CD4-positive, alpha-beta T cell treated with Interleukin-15 for 1 hour (primary cell): Measurements from ENCODE around the gene SAA4.
A peak's percentile ranks its signal among the peaks of the same experiment; 100 is the strongest.
"Not testable (repeated sequence)": the region's sequence is repeated elsewhere in the genome, so short reads cannot be mapped to it uniquely, and the experiment has no call there.

Source experiments
- DNase-seq: peaks from one replicate; pipeline ENCODE4 v3.0.0-alpha.2; 2020

Gene SAA4

DNA sequence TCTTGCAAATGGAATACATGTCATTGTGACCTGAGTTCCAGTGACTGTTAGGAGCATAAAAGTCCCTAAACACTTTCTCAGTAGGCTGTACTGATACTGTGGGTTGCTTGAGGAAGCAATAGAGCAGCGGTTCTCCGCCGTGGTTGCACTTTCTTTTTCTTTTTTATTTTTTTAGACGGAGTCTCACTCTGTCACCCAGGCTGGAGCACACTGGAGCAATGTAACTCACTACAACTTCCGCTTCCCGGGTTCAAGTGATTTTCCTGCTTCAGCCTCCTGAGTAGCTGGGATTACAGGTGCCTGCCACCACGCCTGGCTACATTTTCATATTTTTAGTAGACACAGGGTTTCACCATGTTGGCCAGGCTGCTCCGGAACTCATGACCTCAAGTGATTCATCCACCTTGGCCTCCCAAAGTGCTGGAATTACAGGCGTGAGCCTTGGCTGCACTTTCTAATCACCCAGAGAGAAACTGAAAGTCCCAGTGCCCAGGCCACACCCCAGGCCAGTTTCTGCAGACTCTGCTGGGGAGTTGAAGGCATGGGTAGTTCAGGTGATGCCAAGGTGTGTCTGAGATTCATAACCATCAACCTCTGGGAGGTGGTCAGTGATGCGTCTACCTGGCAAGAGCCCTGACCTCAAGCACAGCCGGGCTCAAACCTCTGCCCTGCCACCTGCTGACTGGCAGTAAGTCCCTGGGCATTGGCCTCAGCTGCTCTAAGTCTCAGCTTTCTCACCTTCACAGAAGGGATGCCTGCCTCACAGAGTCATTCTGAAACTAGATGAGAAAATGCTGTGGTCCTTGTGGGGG lies 10.0 kb upstream of the SAA4 start:
- DNase-seq = not testable (repeated sequence)

DNA sequence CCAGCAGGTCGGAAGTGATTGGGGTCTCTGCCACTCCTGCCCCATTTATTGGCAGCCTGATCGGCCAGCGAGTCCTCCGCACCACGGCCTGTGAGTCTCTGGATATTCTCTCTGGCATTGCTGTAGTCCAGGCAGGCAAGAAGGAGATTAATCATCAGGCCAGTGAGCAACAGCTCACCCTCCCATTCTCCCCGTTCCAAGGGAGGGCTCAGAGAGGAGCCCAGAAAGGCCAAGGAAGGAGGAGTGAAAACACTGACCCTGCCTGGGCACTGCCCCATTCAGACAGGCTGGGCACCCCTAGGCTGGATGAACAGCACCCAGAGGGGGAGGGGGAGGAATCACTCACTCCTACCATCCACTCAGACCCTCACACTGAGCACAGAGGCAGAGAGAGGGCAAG lies 8.8 kb upstream of the SAA4 start:
- DNase-seq = no peak

DNA sequence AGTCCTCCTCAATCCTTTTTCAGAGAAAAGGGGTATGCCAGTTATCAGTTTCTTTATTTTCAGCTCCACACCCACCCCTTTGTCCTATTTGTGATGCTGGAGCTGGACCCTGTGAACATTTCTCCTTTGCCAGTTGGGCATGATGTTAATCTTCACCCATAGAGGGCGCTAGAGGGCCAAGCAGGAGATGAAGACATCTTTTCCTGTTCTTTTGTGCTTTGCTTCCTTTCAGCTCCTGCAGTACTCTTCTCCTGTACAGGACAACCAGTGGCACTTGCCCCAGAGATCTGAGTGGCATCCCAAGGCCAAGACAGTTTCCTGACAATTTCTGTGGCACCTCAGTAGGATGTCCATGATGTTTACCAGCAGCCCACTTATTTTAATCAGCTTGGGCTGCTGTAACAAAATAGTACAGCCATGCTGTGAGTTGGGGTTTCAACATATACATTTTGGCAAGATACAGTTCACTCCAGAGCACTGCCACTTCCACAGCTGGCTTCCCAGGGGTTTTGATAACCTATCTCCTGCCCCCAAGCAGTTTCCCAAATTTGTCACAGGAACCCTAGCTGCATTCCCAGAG lies 7.3 kb upstream of the SAA4 start:
- DNase-seq = peak; percentile 57

DNA sequence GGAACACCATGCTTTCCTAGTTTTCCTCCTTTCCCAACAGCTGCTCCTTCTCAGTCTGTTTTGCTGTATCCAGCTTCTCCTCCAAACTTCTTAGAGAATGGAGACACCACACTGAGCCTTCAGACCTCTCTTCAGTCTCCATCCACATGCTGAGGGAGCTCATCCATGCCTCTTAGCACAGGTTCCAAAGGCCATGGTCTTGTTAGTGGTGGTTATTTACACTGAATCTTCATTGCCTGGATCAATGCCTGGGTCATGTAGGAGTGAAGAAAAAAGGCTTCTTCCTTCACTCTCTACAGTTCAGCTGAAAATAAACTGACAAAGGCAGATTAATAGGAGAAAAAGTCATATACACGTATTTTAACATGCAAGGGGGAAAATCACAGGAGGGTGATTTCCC lies 3.1 kb upstream of the SAA4 start:
- no peak for DNase-seq

DNA sequence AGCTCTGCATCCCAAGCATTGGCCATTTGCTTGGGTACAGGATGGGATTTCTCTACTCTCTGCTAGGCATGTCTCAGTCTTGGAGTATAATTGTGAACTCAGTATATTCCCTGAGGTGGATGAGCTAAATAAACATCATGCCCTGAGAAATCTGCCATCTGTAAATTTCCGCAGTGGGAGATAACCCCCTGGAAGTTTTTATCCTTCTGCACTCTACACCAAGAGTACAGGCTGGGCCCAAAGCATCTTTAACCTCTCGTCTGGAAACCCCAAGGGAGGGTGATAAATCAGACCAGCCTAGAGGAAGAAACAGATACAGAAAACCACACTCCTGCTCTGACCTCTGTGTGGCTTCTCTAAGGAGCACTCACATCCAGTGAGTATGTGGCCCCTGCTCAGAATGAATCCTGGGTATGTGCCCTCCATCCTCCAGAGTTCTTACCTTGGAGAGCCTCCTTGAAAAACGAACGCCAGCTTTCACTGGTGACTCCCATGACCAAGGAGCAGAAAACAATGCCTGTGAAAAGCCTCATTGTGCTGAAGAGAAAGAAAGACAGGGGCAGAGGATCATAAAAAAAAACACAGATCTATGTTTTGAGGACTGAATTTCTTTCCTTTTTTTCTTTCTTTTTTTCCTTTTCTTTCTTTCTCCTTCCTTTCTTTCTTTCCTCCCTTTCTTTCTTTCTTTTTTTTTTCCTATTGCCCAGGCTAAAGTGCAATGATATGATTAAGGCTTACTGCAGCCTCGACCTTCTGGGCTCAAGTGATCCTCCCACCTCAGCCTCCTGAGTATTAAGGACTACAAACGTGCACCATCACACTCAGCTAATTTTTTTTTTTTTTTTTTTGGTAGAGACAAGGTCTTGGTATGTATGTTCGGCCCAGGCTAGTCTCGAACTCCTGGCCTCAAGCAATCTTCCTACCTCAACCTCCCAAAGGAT lies 938 bp downstream of the SAA4 start:
- no peak for DNase-seq

DNA sequence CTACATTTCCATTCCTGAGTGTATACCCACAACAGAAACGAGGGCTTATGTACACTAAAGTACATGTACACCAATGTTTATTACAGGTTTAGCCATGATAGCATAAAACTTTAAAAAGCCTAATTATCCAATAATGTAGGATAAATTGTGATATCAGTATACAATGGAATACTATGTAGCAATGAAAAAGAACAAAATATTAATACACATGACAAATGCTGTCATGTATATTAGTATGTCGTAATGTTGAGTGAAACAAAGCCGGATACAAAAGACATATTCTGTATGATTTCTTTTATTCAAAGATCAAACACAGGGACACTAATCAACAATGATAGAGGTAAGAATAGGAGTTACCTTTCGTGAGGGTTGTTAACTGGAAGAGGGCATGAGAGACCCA lies 2.7 kb downstream of the SAA4 start:
- no peak for DNase-seq

DNA sequence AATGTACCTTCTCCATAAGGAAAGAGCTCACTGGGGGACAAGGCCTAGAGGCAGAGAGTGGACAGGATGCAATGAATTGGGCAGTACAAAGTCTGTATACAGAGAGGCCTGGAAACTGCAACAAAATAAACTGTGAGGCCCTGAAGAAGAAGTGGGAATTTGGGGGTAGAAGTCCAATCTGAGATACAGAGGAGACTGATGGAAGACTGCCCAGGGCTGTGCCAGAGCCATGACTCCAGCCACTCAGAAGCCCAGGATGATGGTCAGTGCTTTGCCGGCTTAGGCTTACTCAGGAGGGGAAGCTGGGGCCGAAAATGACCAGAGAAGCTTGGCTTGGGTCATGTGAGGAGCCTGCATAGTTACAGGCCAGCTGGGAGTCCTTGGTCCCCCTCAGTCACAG lies 5.7 kb downstream of the SAA4 start:
- no peak for DNase-seq

DNA sequence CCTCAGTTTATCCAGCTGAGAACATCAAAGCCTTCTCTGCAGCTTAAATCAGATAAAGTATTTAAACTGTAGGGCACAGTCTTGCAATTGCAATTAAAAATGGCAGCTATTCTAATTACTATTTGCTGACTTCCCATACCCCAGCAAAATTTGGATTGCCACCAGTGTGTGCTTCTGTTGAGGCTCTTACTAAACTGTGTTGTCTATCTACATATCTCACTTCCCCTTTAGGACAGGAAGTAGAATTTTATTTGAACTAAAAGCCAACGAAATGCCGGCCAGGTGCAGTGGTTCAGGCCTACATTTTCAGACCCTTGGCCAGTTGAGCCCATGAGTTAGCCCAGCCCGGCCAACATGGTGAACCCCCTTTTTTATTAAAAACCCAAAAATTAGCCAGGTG lies 7.1 kb downstream of the SAA4 start:
- no peak for DNase-seq

DNA sequence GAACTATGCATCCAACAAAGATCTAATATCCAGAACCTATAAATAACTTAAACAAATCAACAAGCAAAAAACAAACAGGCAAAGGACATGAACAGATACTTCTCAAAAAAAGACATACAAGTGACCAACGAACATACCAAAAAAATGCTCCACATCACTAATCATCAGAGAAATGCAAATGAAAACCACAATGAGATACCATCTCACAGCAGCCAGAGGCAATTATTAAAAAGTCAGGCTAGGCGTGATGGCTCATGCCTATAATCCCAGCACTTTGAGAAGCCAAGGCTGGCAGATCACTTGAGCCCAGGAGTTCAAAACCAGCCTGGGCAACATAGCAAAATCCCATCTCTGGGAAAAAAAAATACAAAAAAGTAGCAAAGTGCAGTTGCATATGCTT lies 10.7 kb downstream of the SAA4 start:
- DNase-seq = no peak

DNA sequence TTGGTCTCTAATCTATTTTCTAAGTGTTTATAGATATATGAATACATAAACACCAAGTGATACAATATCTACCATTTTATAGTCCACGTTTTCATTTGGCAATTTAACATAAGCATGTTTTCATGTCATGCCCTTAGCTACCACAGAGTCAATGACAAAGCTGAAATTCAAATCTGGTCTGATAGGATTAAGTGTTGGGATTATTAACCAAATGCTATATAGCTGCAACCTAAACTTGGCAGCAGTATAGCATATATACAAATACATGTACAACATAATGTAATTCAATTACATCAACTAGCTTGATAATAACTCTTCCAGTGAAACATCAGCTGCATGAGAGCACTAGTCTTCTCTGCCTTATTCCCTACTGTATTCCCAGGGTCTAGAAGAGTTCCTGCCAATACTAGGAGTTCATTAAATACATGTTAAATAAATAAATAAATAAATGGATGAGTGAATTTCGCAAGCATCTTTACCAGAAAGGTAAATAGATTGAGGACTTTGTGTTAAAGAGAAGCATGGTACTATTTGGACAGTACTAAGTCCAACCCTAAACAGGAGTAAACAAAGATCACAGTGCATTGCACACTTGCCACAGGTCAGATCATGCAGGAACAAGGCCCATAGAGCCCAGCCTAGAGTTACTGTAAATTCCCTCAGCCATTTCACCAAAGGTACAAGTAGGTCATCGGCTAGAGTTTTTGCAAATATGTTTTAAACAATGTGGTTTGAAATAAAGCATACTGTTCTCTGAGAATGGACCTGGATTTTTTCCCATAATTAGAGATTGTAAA lies 12.8 kb downstream of the SAA4 start:
- DNase-seq = no peak

DNA sequence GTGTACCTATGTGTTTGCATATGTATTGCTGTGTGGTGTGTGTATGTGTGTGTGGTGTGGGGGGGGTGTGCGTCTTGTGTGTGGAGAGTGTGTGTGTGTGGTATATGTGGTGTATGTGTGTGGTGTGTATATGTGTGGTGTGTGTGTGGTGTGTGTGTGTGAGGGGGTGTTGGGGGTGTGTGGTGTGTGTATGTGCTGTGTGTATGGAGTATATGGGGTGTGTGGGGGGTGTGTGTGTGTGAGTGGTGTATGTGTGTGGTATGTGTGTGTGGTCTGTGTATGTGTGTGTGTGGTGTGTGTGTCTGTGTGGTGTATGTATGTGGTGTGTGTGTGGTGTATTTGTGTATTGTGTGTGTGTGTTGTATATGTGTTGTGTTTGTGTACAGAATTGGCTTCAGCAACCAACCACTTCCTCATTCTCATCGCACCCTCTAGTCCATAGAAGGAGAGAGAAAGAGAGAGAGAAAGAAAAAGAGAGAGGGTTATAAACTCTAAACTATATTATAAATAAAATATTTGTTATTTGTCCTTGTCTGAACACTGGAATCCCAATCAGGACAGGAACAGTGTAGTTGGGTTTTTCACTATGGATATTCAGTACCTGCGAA lies 13.7 kb downstream of the SAA4 start:
- DNase-seq = no peak

DNA sequence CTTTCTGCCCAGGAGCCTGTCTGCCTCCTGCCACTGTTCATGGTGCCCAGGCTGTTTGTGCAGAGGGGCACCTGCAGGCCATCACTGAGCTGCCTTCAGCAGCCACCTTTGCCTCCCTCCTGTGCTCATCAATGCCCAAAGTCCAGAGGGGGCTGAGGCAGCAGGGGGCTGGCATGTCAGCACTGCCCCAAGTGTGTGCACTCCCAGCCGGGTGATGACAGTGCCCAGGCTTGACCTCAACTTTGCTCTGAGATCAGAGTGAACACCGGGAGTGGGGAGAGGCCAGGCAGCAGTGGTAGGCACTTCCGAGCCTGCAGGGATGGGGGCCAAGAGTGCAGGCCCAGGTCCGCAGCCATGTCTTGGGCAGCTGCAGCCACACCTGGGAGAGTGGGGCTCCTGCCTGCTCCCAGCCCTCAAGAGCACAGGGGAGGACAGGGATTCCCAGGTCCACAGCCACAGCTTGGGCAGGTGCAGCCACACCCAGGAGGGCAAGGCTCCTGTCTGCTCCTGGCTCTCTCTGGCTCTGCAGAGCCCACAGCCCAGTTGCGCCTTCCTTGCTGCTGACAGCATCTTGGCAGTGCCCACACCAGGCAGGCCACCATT lies 15.2 kb downstream of the SAA4 start:
- no peak for DNase-seq

DNA sequence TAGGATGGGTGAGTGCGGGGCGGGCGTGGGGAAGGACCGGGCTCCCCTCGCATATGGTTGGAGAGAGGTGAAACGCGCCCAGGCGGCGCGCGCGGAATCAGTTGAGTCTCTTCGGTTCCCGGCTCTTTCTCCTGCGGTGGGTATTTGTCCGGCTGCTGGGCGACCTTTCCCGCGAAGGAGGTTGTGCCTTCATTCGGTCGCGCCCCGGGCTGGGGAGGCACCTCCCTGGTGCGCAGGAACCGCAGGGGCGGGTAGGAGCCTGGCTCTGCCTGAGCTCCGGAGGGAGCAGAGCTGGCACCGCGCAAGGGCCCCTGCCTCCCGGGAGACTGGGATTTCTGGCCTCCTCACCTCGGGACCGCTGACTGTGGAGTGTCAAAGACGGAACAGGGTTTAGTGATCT lies 27.5 kb downstream of the SAA4 start:
- DNase-seq = no peak

DNA sequence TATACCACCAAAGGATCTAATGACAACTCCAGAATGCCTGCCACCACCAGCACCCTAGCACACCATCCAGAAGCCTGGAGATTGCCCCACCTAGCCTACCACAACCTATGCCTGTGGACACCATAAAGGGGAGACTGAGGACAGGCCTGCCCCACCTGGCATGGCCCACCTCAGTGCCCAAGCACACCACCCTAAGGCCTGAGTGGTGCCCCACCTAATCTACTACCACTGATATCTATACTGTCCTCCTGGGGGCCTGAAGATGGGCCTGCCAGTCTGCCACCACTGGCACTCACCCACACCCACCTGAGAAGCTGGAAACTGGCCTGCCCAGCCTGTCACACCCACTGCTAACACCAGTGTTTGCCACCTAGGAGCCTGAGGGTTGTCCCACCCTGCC lies 31.8 kb downstream of the SAA4 start:
- DNase-seq = no peak

DNA sequence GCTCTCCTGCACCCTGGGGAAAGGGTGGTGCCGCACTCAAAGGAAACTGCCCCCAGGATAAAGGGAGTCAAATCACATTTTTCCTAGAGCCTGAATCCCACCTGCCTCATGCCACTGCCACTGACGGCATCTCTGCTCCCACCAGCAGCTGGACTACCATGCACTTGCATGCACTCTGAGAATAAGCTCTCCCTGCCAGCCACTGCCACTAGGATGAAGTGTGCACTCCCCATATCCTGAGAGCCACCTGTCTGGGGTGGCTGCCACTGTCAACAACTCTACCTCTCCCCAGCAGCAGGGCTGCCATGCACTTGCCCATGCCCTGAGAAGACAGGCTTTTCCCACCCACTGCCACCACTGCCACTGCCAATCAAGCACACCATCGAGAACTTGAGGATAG lies 32.4 kb downstream of the SAA4 start:
- no peak for DNase-seq

DNA sequence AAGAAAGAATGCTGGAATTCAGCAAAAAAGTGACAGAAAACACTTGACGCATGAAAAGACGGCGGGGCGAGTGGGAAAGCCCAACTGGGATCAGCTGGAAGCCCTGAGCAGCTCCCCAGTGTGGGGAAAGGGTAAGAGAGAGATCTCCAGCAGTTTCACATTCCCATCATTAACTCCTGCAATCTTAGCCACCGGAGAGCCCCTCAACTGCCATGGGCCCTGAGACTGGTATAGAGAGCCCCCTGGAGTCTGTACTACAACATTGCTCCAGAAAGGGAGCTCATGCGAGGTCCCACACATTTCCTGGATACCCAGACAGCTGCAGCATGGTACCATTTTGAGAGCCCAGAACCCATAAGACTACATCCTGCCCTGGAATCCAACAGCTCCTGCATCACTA lies 32.9 kb downstream of the SAA4 start:
- no peak for DNase-seq

DNA sequence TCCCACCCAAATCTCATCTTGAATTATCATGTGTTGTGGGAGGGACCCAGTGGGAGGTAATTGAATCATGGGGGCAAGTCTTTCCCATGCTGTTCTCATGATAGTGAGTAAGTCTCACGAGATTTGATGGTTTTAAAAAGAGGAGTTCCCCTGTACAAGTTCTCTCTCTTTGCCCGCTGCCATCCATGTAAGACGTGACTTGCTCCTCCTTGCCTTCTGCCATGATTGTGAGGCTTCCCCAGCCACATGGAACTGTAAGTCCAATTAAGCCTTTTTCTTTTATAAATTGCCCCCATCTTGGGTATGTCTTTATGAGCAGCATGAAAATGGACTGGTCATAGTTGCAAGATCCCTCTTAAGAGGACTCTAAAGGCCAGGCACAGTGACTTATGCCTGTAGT lies 38.9 kb downstream of the SAA4 start:
- not testable (repeated sequence) for DNase-seq

DNA sequence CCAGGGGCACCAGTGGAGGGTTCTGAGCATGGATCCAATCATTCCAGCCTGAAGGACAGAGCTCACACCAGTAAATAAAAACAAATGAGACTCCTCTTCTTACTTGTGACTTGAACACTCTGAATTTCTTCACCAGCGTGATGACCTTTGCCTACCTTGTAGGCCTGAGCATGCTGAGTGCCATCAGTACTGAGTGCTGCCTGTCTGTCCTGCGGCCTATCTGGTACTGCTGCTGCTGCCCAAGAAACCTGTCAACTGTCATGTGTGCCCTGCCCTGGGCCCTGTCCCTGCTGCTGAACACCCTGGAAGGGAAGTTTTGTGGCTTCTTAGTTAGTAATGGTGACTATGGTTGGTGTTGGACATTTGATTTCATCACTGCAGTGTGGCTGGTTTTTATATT lies 40.1 kb downstream of the SAA4 start:
- no peak for DNase-seq

DNA sequence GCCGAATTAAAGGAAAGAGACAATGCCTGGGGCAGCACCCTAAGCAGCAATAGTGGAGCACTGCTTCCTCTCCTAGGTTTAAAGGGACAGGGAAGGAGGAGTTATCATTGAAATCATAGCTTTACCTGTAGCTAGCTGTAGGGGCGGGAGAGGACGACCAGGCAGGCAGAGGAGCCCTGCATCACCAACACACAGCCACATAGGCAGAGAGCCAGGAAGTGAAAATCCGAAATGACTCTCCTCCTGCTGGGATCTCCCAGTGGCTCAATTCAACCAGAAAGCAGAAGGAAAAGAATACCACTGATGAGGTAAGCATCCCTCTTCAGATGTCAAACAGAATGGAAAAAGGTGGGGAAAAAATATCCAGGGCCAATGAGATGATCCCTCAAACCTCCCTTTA lies 43.6 kb downstream of the SAA4 start:
- DNase-seq = no peak

DNA sequence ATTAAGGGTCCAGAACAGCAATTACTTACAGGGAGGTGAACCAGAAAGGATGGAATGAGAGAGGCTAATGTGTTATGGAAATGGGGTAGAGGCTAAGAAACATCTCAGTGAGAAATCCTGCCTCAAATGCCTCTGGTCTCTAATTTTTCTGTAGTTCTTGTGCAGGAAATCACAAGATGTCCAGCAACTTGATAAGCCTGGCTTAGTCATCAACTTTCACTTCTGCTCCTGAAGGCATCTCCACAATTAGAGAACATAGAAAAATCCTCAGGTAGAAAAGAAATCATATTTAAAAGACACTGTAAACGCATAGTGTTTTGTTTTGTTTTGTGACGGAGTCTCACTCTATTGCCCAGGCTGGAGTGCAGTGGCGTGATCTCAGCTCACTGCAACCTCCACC lies 45.2 kb downstream of the SAA4 start:
- DNase-seq = no peak

DNA sequence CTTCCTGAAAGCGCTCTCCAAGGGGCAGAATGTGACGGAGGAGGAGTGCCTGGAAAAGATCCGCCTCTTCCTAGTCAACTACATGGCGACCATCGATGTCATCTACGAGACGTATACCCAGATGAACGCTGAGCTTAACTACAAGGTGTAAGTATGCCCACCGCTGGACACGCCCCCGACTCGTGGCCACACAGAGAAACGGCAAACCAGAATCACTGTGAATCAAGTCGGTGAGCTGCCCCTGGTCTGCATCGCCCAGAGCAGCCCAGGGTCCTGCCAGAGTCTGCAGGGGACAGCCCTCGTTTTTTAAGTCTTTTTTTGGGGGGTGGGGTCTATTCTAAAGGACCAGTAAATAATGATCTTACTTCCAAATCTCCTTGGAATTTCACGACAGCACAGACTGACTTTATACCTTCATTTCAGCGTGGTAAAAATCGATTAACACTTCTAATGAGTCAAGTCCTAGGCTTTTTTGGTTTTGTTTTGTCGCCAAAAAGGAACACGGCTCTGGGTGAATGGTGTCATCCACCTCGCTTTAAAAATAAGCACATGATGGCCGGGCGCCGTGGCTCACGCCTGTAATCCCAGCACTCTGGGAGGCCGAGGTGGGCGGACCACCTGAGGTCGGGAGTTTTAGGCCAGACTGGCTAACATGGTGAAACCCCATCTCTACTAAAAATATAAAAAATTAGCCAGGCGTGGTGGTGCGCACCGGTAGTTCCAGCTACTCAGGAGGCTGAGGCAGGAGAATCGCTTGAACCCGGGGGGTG lies 46.9 kb downstream of the SAA4 start:
- not testable (repeated sequence) for DNase-seq
